Breast epithelium (tissue), 3 donors: ENCODE data around the gene TLCD3A.

Experiments used
- CTCF ChIP-seq, 3 donors: fragments of 450-650 bp; IDR thresholded peaks; one replicate each; pipeline ENCODE4 v1.5.1; 2016 to 2017; ENCODE audit warnings: antibody characterized with exemption in 3 of 3, mild to moderate bottlenecking in 3 of 3, moderate library complexity in 3 of 3
- POLR2A ChIP-seq: fragments of 450-650 bp; IDR thresholded peaks from one replicate; pipeline ENCODE4 v1.6.1; 2016; ENCODE audit warnings: antibody characterized with exemption, mild to moderate bottlenecking, moderate library complexity
- POLR2AphosphoS5 ChIP-seq, 3 donors: sonication (generic); formaldehyde crosslinking; IDR thresholded peaks; one replicate each; pipeline ENCODE4 v1.6.1; 2017; ENCODE audit warnings: antibody characterized with exemption in 3 of 3

- TF ChIP-seq POLR2A = no peak
- TF ChIP-seq POLR2AphosphoS5 (IDR thresholded peaks at IDR 0.05) = no peak
- TF ChIP-seq CTCF (IDR thresholded peaks at IDR 0.05) = no peak
Measured at GRCh38 chr17:696369-696768, 36.0 kb upstream of the TLCD3A start.
